Stimulated activated CD8-positive, alpha-beta memory T cell treated with anti-CD3 and anti-CD28 coated beads, Interleukin-15, amount 100 ng/mL, for 48 hours (primary cell): ENCODE measurements around the gene C6orf89.
A peak's percentile ranks its signal among the peaks of the same experiment; 100 is the strongest.

Experiments used
- DNase-seq, 2 donors: peaks; one replicate each; pipeline ENCODE4 v3.0.0-alpha.2; 2020; ENCODE audit warnings: low read depth in 2 of 2

The C6orf89 gene, protein sequence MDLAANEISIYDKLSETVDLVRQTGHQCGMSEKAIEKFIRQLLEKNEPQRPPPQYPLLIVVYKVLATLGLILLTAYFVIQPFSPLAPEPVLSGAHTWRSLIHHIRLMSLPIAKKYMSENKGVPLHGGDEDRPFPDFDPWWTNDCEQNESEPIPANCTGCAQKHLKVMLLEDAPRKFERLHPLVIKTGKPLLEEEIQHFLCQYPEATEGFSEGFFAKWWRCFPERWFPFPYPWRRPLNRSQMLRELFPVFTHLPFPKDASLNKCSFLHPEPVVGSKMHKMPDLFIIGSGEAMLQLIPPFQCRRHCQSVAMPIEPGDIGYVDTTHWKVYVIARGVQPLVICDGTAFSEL

DNA sequence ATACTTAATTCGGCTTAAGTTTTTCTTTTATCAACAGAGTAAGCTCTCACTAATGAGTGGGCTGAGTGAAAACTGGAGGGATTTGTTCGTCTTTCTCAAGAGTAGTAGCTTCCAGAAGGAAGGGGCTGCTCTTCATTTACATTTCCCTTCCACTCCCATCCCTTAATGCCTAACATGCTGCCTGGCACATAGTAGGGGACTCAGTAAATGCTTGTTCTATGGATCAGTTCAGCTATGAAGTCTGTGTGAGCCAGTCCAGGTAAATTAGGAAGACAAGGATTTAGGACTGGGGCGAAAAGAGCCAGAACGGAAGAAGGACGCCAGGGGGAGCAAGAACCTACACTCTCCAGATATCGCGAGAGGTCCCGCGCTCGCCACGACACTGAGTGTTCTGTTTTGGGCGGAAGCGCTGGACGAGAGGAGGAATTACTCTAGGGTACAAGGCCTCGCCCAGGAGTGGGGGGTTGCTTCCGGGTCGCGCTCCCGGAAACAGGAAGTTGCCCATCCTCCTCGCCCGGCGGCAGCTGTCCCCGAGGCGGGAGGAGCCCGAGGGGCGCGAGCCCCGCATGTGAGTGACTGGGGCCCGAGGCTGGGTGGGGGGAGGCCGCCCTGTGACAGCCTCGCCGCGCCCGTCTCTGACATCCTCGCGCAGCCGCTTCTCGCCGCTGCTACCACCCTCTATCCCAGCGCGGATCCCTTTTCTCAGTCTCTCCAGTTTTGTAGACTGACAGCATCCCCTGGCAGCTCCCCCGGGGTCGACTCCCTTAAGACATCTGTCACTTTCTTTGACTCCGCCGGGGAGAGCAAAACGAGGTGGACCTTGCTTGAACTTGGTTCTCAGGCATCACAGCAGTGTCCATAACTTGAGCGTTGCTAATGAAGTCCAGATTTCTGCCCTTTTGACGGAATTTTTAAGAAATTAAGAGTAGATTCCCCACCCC is at the start of gene C6orf89:
TSS of gene C6orf89 (plus strand) at position 492 of the 941 bp plus-strand sequence. CDS start 13,493 bp downstream, outside the sequence.
- DNase-seq = peak; percentile 94 to 95

DNA sequence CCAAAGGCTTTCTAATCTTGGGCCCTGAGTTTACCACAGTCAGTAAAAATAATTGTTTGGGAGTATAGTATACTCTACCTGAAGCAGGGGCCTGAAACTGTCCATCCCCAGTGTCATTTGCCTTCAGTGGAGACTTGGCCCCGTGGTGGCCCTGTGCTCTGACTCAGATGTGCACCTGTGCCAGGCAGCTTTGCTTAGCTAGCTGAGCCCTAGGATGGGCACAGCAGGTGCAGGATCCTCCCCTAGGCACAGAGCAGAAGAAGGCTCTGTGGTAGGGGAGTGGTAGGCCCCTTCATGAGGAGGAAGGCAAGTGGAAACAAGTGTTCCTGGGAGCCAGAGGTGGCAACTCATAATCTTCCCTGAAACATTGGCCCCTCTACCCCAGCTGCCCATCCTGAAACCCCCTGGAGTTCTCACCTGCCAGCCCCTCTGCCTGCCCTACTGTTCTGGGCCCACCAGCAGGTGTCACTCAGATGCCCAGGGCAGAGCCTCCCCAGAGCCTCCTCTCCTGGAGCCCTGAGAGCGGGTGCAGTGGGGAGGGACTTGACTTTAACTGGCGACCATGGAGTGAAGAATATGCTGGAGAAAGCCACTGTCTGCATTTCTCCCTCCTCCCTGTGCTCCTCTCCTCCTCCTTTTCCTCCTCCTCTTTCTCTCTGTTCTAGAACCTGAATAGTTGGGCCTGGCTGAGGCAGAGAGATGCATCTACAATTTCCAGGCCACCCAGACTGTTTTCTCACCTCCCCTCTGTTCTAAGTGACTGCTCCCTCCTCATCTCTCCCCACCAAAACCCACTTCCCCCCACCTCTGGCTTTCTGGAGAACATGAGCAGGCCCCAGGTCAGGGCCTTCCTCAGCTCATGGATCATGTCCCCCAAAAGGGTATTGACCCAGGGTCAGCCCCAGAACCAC is 49.4 kb upstream of the C6orf89 start:
- no peak for DNase-seq

DNA sequence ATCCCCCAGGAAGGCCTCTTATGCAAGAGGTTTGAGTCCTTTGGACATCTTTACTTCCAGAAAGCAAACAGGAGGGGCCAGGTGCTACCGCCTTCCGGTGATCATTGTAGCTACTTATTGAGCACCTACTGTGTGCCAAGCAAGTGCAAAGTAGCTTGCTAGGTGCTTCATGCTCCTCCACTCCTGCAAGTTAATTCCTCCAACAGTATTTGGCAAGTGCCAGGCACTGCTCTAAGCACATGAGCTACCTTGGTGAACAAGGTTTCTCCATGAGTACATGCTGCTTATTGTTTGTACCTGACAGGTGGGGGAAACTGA is 48.8 kb upstream of the C6orf89 start:
- DNase-seq = no peak

DNA sequence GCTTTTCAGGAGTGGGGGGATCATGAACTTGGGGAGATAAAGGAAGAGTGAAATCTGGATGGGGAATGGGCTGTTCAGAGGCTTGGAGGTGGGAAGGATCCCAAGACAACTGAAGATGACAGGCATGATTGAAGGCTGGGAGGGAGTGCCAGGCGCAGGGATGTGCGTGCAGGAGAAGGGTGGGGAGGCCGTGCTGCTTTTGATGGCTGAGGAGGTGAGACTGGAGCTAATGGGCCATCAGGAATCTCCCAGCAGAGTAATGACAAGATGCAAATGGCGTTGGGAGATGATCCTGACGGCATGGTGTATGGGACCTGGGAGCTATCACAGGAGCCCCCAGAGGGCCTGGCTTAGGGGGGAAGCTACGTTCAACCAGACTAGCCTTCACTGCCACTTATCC is 48.1 kb upstream of the C6orf89 start:
- no peak for DNase-seq

DNA sequence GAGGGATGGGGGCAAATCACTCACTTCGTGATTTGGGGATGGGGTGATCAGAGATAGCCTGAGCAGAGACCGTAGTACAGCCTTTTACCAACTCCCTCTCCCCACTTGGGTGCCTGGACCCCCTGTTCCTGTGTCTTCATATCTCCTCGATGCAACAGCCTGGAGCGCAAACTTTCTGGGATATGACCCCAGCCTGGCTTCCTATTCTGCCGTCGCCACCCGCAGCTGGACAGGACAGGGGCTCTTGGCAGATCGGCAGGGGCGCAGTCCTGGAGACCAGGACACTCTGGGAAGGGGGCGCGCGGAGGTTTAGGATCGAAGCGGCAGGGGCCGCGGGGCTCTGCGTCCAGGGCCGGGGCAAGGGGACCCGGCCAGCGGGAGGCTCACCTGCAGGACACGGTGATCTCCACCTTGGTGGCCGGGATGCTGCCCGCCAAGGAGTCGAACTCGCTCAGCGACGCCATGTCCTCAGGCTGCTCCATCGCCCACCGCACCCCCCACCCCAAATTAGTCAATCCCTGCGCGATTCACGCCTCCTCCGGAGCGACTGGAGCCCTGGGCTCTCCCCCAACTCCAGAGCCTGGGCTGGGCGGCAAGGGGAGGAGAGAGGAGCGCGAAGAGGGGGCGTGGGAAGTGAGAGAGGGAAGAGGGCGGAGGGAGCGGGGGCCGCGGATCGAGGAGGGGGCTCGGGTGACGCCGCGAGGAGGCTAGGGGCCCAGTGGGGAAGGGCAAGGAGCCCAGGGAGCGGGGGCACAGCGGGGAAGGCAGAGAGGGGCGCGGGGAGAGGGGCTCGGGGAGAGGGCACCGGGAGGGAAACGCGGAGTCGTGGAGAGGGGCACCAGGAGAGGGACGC is 46.6 kb upstream of the C6orf89 start, which contains the start of gene CPNE5:
TSS of gene CPNE5 (minus strand) at position 549 of the 853 bp plus-strand sequence. CDS start at position 482, 67 bp downstream.
- no peak for DNase-seq

DNA sequence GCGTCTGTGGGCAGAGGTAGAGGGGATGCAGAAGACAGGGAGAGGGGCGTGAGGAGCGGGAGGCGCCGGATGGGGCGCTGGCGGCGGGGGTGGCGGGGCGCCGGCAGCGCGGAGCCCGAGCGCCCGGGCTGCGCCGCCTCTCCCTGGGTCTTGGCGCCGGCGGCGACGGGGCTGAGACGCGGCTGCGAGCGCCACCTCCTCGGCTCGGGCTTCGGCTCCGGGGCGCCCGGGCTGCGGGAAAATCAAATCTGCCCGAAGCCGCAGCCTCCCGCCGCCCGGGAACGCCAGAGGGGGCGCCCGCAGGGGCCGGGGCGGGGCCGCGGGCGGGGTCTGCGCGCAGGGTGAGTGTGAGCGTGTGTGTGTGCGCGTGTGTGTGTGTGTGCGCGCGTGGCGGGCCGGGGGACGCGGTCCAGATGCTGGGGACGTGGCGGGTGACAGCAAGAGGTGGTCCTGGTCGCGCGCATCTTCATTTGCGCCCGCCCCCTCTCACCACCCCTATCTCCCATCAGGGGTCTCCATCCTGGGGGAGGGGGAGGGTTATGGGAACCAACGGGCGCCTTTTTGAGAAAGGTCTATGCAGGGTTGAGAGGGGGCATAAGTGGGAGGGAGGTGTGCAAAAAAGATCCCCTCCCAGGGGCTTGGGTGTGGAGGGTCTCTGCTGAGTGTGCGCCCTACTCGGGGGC is 45.9 kb upstream of the C6orf89 start:
- peak in 1 of 2 donors; percentile 8 for DNase-seq

DNA sequence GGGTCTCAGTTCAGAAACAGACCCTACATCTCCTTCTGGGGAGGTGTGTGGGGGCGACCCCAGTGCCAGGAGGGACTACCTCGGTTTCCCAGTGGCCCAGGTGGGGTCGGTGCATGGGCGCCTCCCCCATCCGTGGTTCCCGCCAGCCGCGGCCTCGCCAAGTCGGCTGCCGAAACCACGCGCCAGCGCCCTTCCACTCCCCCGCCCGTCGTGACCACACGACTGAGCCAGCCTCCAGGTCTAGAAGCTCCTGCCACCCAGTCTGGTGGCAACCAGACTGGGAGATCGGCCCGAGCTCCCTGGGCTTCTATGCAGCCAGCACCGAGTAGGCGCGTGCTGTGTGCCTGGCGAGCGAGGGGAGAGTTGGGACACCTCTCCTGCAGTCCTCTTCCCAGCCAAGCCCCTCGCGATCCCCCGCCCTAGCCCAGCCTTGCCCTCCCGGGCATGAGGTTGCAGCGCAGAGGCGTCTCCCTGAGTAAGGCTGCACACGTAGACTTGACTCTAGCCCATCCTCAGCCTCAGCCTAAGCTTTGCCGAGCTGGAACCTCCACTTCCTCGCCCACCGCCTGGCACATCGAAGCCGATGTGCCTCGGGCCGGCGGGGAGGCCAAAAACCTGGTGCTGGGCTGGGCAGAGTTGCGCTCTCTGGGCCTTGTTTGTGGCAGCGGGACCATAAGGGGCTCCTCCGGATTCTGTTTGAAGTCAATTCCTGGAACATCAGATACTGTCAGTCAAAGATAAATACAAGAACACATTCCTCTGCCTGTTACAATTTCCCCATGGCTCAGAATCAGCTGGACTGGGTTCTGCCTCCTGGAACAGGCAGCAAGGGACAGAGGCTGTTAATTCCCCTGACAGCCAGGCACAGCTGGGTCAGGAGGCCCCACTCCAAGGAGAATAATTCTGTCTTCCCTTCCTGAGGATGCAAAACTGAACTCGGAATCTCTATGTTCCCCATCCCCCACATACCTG is 45.0 kb upstream of the C6orf89 start:
- peak in 1 of 2 donors; percentile 9 for DNase-seq

DNA sequence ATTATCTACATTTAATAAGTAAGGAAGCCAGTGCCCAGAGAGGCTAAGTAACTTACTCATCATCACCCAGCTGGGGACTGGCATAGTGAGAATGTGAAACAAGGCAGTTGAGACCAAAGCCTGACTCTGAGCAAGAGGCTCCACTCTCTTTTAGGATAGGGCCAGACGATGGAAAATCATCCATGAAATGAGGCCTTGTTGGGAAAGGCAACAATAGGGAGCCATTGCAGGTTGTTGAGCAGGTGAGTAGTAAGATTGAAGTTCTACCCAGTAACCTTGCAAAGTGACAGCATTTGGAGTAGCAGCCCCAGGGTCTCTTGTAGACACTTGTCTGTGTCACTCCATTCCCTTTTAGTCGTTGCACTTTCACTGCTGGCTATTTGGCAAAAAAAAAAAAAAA is 44.0 kb upstream of the C6orf89 start:
- DNase-seq = no peak

DNA sequence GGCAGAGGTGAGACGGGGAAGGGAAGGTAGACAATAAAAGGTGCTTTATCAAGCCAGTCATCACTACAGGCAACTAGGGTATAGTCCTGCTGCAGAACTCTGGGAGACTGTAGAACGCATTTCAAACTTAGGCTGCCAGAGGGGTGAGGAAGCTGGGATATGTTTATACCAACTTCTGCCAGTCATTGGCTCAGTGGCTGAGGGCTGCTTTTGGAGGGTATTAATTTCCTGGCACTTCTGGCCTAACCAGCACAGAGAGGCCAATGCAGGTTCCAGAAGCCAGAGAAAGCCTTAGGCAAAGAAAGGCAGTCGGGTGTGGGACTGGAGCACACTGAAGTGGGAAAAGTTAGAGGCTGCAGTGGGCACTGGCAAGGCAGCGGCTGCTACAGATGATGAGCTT is 42.6 kb upstream of the C6orf89 start:
- DNase-seq = no peak

DNA sequence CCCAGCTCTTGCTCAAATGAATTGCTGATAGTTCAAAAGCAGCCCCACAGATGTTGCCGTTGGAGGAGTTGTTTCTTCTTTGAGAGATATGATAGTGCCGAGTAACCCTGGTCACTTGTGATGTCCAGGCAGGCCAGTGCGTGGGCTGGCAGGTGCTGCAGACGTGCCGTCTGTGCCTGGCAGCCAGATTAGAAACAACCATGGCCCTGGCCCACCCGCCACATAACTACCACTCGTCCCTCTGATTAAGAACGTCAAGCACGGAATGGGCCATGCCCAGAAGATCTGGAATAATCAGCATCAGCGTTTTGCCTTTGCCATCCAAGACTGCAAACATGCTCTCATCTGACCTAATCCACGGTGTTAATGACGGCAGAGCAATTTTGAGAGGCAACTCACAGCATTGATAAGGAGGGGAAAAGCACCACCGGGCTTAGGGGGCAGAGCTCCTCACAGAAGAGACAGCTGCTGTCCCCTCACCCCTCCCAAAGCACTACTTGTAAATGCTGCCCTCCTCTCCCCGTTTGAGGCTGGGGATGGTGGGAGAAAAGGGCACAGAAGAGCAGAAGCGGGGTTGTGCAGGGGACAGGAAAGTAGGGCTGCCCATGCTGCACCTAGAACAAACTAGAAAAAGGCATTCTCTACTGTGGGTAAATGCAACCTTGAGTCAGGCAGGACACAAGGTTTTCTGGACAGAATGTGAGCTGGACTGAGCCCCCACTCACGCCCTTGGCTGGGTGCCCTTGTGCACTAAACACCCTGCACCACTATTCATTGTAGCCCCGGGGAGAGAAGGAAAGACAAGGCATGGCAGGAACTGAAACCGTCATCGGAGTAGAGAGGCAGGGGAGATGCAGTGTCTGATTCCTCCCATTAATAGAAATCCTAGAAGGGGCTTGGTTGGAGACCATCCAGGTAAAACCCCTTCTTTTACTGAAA is 41.3 kb upstream of the C6orf89 start:
- no peak for DNase-seq

DNA sequence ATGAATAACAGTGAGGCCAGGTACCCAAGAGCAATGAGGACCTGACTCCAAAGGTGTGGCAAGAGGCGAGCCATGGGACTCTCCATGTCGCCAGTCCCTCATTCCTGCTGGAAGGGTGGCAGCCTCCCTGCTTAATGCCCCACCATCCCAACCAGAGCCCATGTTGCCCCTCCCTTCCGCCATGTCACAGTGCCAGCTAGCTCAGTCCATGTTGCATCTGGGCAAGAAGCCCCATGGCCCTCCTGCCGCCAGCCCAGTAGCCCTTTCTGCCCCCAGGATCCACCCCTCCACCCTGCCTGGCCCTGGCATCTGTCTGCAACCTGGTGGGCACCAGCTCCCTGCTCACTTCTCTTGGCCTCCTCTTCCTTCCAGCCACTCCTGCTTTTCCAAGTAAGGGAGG is 40.5 kb upstream of the C6orf89 start:
- no peak for DNase-seq

DNA sequence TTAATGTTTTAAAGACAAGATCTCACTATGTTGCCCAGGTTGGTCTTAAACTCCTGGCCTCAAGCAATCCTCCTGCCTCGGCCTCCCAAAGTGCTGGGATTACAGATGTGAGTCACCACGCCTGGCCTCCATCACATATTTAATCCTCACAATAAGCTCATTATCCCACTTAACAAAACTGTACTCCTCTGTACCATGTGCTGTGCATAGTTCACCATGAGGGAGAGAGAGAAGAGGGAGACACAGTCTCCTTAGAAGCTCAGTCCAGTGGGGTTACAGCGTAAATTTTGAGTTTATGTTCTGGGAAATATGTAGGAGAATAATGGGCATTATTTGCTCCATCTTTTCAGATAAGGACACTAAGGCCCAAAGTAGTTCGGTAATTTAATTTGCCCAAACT is 38.6 kb upstream of the C6orf89 start:
- no peak for DNase-seq

DNA sequence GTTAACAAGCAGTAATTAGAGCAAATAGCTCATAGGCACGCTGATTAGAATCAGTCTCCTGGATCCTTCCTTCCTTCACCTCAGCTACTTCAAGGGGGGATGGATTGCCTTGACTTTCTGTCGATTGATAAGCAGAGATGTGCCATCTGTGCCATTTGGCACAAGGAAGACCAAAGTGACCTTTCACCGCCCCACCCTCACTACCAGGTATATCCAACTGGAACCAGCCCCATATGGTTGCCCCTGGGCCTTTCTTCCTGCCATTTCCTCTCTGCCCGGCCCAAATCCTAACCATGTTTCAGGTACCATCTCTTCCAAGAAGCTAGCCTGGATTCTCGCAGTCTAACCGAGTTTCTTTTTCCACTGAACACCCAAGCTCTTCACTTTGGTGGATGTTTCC is 37.8 kb upstream of the C6orf89 start:
- no peak for DNase-seq

DNA sequence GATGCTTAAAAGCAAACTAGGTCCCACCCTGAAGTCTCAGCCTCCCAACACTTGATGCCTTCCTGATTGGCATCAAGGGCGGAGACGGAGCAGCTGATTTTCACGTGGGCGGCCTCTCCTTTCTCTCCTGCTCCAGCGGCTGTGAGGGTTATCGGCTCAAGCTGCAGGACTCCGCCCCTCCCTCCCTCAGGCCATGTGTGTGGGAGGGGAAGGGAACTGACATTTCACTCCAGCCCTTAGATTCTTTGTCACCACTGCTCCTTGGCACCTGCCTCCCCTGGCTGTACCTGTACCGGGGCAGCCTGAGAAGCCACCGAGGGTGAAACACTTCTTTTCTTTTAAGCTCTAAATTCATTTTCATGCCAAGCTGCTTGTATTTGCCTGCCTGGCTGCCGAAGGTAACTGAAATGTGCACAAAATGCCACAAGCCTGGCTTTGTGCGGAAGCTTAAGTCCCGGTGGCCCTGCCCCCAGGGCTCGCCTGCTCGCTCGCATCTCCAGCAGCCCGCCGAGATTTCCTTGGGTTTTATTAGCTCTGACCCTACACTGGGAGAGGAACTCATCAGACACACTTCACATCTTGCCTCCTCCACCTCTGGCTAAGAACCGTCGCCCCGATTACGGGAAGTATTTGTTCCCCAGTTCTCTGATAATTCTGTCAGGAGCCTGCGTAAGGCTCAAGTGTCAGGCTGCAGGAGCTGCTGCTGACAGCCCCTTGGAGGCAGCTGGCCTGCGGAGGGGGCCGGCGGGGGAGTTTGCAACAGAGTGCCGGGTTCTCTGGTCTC is 36.9 kb upstream of the C6orf89 start:
- no peak for DNase-seq

DNA sequence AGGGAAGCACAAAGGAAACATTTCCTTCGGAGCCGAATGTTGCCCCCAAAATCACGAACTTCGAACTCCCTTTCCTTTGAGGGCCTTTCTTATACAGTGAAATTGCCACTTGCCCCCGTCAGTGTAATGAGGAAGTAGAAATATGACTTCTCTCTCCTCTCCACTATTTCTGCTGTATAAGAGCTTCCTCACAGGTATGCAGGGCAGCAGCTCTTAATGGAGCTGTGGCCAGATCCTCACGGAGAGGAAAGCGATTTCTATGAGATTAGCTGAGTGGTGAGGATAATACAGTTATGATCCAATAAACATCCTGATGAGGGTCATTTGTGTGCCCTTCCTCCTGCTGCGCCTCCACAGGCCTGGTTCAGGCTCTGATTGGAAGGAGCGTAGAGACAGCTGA is 35.7 kb upstream of the C6orf89 start:
- DNase-seq = no peak

DNA sequence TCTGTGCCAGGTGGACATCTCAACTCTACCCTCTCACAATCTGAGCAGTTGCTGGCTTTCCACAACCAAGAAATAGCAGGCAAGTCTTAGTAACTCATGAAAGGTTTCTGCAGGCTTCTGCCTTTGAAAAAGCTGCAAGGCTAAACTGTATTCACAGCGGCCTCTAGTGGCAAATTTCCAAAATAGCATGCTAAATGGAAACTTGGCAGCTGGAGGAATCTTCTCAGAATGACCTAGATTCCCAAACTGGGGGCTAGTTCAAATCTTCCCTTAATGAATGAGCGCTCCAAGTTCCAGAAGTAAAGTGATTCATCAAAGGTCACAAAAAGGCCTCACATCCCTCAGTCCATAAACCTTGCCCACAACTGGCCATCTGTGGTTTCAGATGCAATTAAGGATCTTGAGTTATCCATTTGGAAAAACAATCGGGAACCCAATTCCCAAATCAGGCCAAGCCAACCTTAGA is 34.6 kb upstream of the C6orf89 start:
- no peak for DNase-seq

DNA sequence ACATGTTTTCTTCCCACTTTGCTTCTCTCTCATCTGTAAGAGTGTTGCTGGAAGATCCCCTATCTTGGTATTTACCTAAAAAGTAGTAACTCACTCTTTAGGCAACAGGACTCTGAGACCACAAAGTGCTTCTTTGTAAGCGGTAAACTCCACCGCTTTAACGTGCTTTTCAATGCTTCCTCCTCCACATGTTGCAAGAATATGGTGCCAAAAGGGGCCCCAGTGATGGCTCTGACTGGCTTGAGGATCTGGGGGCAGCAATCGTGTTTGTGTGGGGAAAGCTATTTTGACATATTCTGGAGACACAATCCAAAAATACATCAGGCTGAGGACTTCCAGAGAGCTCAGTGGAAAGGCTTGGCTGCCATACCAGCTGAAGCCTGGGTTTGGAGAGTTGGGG is 34.1 kb upstream of the C6orf89 start:
- DNase-seq = no peak
